K562 (cell line): ENCODE measurements around the gene ZFAND6.

Experiments
- CHD1 ChIP-seq: fragments of 200-600 bp; sonication (generic); IDR thresholded peaks from one replicate; pipeline ENCODE4 v1.6.1; 2012; ENCODE audit warnings: mild to moderate bottlenecking, moderate library complexity, low read length, inconsistent platforms
- ELF4 ChIP-seq: fragments of 450-650 bp; formaldehyde crosslinking; IDR thresholded peaks from 2 replicates; pipeline ENCODE4 v1.4.0; 2022; ENCODE audit warnings: missing genetic modification characterization
- SP1 ChIP-seq: sonication (generic); formaldehyde crosslinking; IDR thresholded peaks from 2 replicates; pipeline ENCODE4 v1.8.1; 2022; ENCODE audit warnings: mild to moderate bottlenecking, missing genetic modification reagents
- SRSF7 ChIP-seq: fragments of 200-400 bp; formaldehyde crosslinking; optimal IDR thresholded peaks from 2 replicates; pipeline ENCODE3; 2017; ENCODE audit warnings: mild to moderate bottlenecking, low read depth, low read length
- TAF15 ChIP-seq: fragments of 200-400 bp; formaldehyde crosslinking; IDR thresholded peaks from 2 replicates; pipeline ENCODE4 v1.6.1; 2017; ENCODE audit warnings: mild to moderate bottlenecking, low read depth, low read length, moderate library complexity
- ZBTB8A ChIP-seq: fragments of 450-650 bp; IDR thresholded peaks from 2 replicates; pipeline ENCODE4 v1.6.1; 2018; ENCODE audit warnings: mild to moderate bottlenecking, moderate library complexity; ENCODE audit not compliant: partially characterized antibody
- TF ChIP-seq, protein P1 (sequence below), 2 experiments: IDR thresholded peaks; 2 replicates each; pipeline ENCODE4 v1.6.1; 2011; ENCODE audit warnings: borderline replicate concordance in 1 of 2, control low read depth in 1 of 2, low read depth in 1 of 2, low read length in 1 of 2, mild to moderate bottlenecking in 1 of 2, mixed read lengths in 1 of 2, moderate library complexity in 1 of 2; ENCODE audit not compliant: insufficient read depth in 1 of 2, insufficient read length in 1 of 2, poor library complexity in 1 of 2, severe bottlenecking in 1 of 2; ENCODE audit errors: extremely low read depth in 1 of 2

GRCh38 chr15:80159811-80160569 lies 100.5 kb downstream of the ZFAND6 start:
- TF ChIP-seq, protein P1, sequence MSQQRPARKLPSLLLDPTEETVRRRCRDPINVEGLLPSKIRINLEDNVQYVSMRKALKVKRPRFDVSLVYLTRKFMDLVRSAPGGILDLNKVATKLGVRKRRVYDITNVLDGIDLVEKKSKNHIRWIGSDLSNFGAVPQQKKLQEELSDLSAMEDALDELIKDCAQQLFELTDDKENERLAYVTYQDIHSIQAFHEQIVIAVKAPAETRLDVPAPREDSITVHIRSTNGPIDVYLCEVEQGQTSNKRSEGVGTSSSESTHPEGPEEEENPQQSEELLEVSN (IDR thresholded peaks at IDR 0.05; ENCODE audit: borderline replicate concordance in 1 of 2, extremely low read depth in 1 of 2, insufficient read depth in 1 of 2, insufficient read length in 1 of 2, low read depth in 1 of 2, low read length in 1 of 2, poor library complexity in 1 of 2, severe bottlenecking in 1 of 2), result no peak
- TF ChIP-seq SRSF7 (no peak), CHD1 (no peak), SP1 (CRISPR knock-in tag) (no peak), TAF15 (no peak), ELF4 (no peak), ZBTB8A (no peak)
